ENCODE results near the gene CNPY1.
"Not testable (repeated sequence)": the region's sequence is repeated elsewhere in the genome, so short reads cannot be mapped to it uniquely, and the experiment has no call there.

CNPY1 gene

DNA sequence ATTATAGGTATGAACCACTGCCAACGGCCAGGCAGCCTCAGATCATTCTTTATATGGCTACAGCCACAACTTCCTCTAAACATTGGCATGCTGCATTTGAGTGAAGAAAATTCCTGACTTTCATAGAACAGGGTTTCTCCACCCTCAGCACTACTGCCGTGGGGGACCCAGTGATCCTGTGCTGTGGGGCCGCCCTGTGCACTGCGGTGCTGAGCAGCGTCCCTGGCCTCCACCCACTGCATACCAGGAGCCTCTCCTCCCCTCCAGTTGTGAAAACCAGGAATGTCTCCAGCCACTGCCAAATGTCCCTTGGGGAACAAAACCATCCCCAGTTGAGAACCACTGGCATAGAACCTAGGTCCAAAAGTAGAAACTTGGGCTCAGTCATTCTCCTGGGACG is 15.8 kb downstream of the CNPY1 start:
- no peak for DNase-seq

DNA sequence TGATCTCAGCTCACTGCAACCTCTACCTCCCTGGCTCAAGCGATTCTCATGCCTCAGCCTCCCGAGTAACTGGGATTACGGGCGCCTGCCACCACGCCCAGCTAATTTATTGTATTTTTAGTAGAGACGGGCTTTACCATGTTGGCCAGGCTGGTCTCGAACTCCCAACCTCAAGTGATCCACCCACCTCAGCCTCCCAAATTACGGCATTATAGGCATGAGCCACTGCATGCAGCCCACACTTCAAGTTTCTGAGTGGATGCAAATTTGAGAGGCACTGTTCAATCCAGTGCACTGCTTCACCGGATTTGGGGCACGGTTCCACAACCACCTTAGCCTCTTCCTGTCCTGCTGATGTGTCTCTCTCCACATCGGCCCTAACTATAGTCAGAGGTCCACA is 16.5 kb downstream of the CNPY1 start:
- DNase-seq, result no peak

DNA sequence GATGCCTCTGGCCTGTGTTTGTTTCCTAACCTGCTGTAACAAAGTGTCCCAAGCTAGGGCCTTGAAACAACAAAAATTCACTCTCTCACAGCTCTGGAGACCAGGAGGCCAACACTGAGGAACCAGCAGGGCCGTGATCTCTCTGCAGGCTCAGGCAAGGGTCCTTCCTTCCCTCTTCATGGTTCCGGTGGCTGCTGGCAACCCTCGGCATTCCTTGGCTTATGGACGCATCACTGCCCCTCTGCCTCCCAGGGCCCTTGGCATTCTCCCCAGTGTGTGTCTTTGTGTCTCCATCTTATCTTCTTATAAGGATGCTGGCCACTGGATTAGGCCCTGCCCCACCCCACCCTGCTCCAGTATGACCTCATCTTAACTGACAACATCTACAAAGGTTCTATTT is 17.0 kb downstream of the CNPY1 start:
- no peak for DNase-seq

DNA sequence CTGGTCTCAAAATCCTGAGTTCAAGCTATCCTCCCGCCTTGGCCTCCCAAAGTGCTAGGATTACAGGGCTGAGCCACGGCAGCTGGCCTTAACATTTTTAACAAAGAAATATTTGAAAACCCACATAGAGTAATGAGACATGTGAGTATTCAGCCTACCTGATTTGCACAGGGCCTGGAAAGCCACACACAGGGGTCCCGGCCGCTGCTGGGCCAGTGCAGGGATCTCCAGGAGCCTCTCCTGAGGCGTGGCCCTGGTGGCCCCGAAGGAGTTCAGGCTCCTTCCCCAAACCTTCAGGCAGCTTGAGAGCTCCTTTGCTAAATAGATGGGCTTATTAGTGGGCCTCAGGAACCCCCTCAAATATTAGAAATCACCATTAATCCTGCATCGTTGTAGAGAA is 18.7 kb downstream of the CNPY1 start:
- no peak for DNase-seq

DNA sequence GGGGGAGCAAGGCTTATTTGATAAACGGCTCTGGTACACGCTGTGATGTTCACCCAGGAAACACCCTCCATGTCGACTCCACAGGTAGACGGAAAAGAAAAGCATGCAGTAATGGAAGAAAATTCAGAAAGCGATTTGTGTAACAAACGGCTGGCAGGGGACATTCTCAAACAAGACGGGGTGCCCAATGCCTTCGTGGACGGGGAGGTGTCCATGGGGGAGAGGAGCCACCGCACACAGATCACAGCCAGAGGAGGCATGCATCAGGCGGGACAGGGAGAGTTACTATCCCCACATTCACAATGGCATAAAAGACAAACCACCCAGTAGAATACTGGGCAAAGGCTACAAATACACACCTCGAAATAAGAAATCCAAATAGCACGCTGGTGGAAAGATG is 20.1 kb downstream of the CNPY1 start:
- no peak for DNase-seq

DNA sequence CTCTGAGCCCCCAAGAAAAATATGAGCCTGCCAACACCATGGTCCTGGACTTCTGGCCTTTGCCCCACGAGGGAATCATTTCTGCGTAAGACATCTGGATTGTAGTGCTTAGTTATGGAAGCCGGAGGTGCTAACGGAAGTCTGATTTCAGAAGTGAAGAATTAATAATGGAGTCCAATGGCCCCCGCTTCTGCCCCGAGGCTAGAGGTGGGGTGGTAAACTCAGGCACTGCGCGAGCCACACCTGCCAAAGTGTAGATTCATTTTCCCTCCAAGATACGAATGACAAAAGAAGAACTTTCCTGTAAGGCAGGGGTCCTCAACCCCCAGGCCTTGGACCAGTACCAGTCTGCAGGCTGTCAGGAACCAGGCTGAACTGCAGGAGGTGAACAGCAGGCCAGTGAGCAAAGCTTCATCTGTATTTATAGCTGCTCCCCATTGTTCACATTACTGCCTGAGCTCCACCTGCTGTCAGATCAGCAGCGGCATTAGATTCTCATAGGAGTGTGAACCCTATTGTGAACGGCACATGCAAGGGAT is 22.3 kb downstream of the CNPY1 start:
- no peak for DNase-seq

DNA sequence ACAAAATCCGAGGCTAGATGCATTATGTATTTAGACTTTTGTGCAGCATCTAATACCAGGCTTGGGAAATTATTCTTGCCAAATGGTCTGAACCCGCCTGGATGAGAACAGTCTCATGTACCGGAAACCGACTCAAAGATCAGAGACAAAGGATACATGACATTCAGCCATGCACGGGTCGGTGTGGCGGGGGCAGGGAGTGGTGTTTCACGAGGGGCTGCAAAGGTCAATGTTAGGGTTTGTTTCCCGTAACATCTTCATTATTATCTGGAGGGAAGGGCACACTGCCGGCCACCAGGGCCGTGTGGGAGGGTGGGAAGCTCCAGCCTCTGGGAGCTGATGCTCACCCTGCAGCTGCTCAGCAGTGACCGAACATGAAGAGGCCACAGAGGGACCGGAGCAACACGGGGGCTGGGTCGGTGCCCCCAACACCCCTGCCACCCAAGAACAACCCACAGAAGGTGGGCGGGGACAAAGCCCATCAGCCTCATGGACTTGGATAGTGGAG is 23.1 kb downstream of the CNPY1 start:
- DNase-seq, result no peak

DNA sequence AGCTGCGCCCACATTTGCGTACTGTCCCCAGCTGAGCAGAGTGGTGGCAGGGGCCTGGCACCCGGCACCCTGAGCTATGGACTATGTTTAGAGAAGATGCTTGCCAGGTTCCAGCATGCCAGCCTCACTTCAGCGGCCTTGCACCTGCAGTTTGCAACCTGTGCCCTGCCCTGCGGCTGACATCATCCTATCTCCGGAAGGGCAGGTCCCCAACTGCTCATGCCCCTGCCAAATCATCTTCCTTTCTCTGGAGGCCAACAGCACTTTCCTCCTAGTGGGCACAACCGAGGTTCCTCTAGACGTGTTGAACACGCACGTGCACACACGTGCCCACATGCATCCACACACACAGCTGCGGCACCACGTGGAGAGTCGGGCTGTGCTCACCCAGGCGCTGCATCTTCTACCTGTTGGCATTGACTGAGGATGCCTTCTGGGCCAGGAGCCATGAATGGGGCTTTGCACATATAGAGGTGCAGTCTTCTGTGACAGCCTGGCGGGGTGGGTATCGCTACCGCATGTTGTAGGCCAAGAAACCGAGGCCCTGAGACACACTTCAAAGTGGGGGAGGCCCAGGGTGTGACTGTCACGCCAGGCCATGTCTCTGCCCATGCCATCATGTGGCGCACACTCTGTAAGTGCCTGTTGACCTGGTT is 24.5 kb downstream of the CNPY1 start:
- no peak for DNase-seq

DNA sequence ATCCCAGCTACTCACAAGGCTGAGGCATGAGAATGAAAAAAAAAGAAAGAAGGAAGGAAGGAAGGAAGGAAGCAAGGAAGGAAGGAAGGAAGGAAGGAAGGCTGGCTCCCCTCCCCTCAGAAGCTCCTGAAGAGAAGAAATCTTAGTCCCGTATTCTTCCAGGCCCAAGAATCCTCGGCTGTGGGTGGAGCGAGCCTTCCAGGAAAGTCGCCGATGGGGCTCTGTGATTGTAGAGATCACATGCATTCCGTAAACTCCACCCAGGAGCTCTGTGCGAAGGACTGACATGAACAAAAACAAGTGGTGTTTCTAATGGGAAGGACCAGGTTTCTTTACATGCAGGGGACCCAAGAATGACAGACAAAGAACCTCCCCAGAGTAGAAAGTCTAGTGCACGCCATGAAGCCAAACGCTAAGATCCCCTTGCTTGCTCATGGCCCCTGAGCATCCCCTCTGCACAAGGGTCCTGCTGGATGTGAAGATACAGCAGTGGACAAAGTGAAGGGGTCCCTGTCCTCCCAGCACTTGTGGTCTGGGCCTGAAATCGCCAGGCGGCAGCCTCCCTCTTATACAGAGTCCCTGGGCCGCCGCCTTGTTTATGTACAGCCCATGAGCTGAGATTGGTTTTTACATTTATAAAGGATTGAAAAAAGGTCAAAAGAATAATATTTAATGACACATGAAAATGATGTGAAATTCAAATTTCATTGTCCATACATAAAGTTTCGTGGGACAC is 25.2 kb downstream of the CNPY1 start:
- no peak for DNase-seq

DNA sequence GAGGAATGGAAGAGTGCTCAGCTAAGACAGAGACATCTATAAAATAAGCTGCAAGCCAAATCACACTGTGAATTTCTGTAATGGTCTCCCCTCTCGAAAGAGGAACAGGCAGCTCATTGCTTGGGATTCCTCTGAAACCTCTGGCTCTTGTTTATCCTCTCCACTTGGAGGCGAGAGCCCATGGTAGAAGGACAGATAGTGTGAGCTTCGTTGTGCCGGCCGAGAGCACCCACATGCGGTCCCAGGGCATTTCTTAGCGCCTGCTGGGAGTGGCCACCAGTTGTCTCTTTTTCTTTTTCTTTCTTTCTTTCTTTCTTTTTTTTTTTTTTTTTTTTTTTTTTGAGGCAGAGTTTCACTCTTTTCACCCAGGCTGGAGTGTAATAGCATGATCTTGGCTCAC is 26.2 kb downstream of the CNPY1 start:
- no peak for DNase-seq

DNA sequence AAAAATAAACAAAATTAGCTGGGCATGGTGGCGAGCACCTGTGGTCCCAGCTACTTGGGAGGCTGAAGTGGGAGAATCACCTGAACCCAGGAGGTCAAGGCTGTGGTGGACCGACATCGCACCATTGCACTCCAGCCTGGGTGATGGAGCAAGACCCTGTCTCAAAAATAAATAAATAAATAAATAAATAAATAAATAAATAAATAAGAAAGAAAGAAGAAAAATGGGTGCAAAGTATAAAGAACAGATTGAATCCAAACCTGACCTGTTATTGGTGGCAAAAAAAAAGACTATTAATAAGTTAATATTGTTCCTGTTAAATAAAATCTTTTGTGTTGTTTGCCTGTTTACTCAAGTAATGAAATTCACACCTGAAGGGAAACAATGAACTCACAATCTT is 27.0 kb downstream of the CNPY1 start:
- DNase-seq, result not testable (repeated sequence)

DNA sequence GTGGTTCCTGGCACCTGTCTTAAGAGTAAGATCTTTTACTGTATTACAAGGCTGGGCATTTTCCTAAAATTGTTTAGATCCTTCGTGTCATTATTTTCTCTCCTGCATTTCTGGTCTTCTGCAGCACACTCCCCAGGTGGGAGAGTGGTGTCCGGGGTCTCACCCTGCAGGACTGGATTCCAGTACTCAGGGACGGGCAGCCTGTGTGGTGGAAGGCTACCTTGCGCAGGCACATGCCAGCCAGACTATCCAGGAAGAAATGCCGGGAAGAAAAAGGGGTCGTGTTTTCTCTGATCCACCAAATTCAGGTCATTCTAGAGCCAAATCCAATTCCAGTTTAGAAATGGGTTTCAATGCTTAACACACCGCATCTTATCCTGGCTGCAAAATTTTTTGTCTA is 27.7 kb downstream of the CNPY1 start:
- DNase-seq, result no peak

DNA sequence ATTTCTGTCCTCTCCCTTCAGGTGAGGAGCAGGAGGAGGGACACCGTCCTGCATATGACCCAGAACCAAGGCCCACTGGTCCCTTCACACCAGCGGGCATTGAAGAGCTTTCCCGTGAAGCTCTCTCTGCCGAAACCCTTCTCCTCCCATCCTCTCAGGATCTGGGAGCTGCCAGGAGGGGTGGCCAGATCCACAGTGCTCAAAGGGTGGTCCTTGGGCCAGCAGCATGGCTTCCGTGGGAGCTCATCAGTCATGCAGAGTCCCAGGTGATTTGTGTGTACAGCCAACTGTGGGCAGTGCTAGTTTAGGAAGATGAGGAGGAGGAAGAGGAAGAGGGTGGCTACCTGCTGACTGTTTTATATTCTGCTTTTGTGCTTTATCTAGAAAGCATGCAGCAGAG is 28.4 kb downstream of the CNPY1 start:
- DNase-seq, result no peak

DNA sequence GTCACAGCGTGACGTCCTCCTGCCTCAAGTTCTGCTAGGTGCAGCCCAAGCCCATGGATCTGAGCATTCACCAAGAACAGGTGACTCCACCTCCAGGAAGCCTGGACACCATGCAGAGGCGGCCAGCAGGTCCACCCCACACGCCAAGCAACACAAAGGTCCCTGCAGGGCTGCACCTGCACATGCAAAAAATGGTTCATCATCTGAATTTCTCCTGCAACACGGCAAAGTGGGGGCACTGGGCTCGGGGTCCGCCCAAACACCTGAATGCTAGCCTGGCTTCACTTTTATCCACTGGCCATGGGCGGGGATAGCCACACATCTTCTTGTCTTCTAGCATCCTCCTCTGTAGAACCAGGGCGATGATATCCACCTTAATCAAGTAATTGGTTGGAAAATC is 28.9 kb downstream of the CNPY1 start:
- no peak for DNase-seq

DNA sequence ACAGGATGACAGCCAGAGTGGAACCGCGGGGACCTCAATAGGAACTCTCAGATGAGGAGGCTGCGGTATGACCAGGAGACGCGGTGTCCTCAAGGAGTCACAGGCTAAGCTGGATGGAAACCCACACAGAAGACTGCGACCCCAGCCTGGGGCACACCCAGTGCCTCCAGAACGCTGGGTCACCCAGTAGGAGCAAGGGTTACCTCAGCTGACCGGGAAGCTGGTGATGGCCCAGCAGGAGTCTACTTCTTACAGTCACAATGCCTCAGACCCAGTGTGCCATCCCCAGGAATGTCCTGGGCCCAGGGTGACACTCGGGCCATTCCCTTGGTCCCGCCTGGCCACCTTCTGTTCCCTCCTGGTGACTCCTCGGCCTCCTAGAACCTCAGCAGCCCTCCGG is 29.9 kb downstream of the CNPY1 start:
- DNase-seq, result no peak

DNA sequence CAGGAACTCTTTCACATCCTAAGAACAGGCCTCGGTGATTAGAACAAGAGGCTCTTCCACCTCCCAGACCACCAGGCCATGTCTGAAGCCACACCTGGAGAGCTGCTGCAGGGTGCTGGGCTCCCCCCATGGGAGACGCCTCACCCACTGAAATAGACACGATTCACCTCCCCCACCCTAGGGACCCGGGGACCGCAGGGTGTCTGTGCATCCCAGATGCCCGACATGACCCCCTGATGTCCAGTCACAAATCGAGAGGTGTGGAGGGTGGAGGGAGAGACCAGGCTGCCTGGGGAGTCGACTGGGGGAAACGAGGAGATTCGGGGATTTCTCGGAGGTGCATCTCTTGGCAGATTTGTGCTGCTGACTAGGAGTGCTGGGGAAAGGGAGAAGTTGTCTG is 31.0 kb downstream of the CNPY1 start:
- no peak for DNase-seq

DNA sequence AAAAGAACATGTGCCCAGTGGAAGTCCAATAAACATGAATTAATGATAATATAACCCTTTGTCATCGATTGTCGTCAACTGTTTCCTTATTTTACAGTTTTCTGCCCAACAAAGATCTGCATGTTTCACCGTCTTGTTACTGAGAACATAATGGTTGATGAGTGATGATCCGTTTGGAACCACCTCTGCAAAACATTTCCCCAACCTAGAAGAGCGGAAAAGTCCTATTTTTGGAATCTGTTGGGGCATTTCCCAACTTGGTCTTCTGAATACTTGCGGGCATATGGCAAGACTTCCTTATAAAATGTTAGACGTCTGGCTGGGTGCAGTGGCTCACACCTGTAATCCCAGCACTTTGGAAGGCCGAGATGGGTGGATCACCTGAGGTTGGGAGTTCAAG is 32.1 kb downstream of the CNPY1 start:
- DNase-seq, result no peak

DNA sequence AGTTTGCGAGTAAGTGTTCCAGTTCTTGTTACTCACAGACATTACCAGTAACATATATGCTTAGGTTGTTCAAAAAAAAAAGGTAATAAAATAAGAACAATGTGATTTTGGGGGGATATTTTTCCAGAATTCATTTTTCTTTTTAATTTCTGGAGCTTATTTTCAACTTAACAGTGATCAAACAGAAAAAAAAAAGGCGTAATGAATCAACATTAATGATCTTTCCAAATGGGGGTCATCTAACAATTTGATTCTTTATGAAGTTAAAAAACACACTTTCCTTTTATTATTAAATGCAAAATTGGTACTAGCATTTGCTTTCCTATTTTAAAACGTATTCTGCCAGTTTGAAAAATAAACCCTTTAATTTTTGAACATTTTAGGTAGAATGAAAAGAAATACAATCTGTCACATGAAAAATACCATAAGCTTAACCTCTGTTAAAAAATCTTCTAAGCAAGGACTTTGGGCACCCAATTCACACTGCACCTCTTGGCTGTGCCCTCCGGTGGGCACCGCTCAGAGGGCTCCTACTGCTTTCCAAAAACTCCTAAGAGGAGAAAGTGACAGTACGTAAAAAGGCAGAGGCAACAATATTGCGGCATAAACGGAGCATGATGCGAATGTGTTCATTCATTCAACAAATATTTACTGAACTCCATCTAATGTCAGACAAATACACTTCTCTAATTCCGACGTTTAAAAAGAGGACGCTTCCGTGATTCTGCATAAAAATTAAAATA is 32.6 kb downstream of the CNPY1 start:
- no peak for DNase-seq

DNA sequence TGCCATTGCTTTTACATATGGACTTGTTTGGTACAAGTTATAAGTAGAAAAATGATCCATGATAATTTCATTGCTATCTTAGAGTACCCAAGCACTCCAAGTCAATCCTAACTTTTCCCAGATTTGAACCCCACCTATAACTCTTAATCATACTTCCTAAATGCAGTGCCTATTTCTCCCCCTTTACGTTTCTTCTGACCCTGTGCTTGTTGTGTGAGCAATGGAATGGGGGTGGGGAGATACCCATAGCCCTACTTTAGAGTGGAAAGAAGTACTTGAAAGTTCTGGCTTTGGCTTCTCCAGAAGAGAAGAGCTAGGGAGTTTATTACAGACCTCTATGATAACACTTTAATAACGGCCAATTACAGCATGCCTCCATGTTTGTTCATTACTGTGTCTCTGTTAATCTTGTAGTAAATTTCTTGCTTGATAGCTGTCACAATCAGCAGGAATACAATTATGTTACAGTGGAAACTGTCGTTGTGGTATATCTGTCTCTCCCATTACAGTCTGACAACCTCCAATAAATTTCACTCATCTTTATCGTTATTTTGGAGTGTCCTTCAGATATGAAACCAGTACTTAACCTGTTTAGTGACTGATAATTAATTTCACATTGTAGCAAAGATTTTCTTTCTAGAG is 34.0 kb downstream of the CNPY1 start:
- no peak for DNase-seq

DNA sequence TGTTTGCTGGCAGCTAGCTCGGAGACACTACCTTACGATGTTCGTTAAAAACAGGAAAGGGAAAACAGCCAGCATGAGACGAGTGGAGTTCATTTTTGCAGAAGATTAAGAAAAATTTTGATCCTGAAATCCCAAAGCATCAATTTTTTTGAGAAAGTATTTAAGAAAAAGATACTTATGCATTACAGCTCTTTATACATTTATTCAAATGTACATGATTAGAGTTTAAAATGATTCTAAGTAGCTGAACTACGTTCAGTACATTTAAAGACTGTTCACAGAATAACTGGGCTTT is 34.7 kb downstream of the CNPY1 start:
- DNase-seq, result no peak

DNA sequence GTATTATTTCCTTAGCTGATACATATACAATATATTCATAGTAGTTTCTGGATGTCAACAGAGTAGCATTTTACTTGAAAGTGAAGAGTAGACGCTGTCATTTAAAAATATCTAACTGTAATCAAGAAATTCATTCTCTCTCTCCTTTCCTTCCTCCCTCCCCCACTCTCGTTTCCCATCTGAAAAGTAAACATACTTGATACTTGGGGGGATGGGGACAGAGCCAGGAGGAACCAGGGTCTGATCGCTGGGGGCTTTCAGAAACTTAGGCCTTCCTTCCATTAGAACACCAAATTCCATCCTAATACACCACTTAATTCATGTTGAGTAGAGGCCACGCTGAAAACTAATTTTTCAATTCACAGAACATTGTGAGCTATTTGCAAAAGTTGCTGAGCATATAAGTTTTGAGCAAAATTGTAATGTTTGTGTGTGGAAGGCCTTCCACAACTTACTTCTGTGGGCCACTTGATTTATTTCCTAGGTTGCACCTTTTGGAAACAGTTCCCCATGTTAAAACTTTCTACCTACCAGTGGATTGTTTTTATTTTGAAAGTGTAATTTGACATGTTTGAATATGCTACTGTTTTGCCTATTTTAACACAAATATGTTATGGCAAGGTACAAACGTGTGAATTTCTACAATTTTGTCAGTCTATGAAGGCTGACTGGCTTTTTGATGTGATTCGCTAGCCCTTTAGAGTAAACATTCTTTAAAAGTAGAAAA is 35.2 kb downstream of the CNPY1 start:
- no peak for DNase-seq

DNA sequence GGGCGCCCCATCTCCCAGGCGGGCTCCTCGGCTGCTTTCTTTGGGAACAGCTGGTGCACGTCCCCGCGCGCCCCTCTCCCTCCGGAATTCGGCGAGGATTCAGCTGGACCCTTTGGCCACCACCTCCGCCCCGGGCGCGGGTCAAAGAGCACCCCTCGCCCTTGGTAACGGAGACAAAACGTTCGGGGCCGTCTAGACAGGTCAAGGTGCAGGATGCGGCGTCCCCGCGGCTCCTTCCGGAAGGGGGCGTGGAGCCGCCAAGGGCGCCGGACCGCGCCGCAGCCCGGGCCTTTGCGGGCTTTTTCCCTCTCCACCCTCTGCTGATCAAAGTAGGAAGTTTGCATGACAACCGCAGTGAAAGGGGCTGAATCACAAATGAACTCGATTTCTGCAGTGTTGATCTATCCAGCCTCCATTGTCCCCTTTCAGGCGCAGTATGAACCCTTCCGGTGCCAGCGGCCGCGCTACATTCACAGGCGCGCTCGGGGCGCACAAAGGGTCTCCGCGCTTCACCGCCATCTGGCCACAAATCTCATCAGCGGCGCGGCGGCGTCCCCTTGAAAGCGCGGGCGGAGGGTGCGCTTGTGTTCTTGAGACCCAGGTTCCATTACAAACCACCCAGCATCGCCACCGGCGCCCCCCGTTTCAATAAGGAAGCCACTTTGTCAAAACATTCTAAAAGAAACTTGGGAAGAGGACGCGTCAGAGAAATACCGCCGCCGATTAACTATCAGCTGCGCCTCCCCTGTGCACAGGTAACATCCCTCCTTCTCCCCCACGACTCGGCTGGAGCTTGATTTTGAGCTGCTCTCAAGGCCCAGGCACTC is 36.4 kb downstream of the CNPY1 start:
- no peak for DNase-seq
